Activated naive CD8-positive, alpha-beta T cell treated with anti-CD3 and anti-CD28 coated beads, Interleukin-2, amount 10 ng/mL, durations not matched to agents 7 days and 5 days (primary cell): ENCODE data around the gene BOD1L1. TPM values are rescaled to one million over a fixed set of nuclear protein-coding genes. Genes with fewer than 3 reads are reported as not detected.

Experiments used
- ATAC-seq: fragments of 150-1000 bp; cut with Tn5 transposase; one replicate; pipeline ENCODE4 v1.10.0; 2021; ENCODE audit warnings: low read depth, moderate library complexity
- POLR2A ChIA-PET: fragments of 350-600 bp; sonication (Branson Sonifier 250); formaldehyde crosslinking; loops from one replicate; lab custom pipeline; 2021; ENCODE audit warnings: antibody characterized with exemption; lab: Charles Lee
- DNase-seq: peaks from one replicate; pipeline ENCODE4 v3.0.0; 2021
- H3K27ac Mint-ChIP-seq: one replicate; pipeline ENCODE4 v1.8.0; 2022; ENCODE audit warnings: mild to moderate bottlenecking, mixed read lengths
- H3K27me3 Mint-ChIP-seq: one replicate; pipeline ENCODE4 v1.8.0; 2022; ENCODE audit warnings: mild to moderate bottlenecking, moderate library complexity, mixed read lengths
- H3K36me3 Mint-ChIP-seq: one replicate; pipeline ENCODE4 v1.8.0; 2021; ENCODE audit warnings: mild to moderate bottlenecking, mixed read lengths
- H3K4me1 Mint-ChIP-seq: one replicate; pipeline ENCODE4 v1.8.0; 2021; ENCODE audit warnings: mixed read lengths
- H3K4me3 Mint-ChIP-seq: one replicate; pipeline ENCODE4 v1.8.0; 2022; ENCODE audit warnings: mild to moderate bottlenecking, moderate library complexity, mixed read lengths
- H3K9me3 Mint-ChIP-seq: one replicate; pipeline ENCODE4 v1.8.0; 2021; ENCODE audit warnings: mixed read lengths
- total RNA-seq, 2 experiments: library from RNA; stranded (reverse); gene quantifications; one replicate each; pipeline ENCODE4 v1.2.3, GENCODE V29; 2021

BOD1L1 gene
- total RNA-seq, 2 experiments from 2014 or later, result 50.6 to 52.5 TPM

DNA sequence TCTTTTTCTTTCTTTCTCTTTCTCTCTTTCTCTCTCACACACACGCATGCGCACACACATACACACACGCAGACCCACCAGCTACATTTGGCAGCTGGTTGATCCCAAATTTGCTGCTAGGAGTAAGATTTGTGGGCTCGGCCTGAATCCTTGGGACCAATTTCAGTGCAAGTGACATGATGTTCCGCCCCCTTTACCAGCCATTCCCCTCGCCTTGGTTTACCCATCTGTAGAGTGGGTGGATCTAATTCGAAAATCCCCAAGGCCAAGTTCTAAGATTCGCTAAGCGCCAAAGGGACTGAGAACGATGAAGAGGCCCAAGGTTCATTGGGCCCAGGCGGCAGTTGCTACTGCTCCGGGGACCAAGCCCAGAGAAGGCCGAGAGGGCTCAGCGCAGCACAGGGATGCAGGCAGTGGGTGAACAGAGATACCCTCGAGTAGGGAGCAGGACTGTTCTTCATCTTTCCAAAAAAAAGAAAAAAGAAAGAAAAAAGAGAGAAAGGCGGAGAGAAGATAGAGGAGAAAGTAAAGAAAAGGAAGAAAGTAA lies 89.0 kb downstream of the BOD1L1 start:
- Mint-ChIP-seq H3K4me1 (peaks cover 33% of the 10 kb centered on the region), H3K36me3 (peaks cover 4% of the 10 kb centered on the region), H3K9me3 (peaks cover 10% of the 10 kb centered on the region), H3K4me3 (peak overlapping the region; percentile 30), H3K27me3 (peaks cover 95% of the 10 kb centered on the region), H3K27ac (peak overlapping the region; percentile 71)
- ATAC-seq (no peak), DNase-seq (no peak)
- POLR2A ChIA-PET, result no interaction called here

DNA sequence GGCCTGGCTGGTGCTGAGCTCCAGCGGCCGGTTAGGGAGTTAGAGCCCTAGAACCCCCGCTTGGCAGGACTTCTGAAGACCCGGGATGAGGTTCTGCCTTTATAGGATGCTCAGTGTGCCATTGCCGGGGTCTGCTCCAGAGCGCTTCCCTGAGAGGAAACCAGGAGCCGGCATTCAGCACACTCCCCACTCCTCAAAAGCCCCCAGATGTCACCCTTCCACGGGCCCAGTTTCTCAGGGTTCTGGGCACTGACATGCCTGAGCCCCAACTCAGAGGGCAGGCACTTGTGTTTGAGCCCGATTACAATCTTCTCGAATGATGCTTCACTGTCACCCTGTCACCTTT lies 89.7 kb downstream of the BOD1L1 start:
- H3K4me3 Mint-ChIP-seq, result no peak overlapping the region
- ATAC-seq (no peak), DNase-seq (no peak)
- POLR2A ChIA-PET, result interaction anchor here (1.0 kb wide), 1 partner anchor 16 kb away, joined by 3 read pairs; no protein-coding TSS in a partner anchor
- H3K9me3 Mint-ChIP-seq, result peaks cover 10% of the 10 kb centered on the region
- no peak overlapping the region for H3K27ac Mint-ChIP-seq
- H3K4me1 Mint-ChIP-seq, result peaks cover 33% of the 10 kb centered on the region
- H3K27me3 Mint-ChIP-seq, result peaks cover 95% of the 10 kb centered on the region
- peaks cover 4% of the 10 kb centered on the region for H3K36me3 Mint-ChIP-seq

DNA sequence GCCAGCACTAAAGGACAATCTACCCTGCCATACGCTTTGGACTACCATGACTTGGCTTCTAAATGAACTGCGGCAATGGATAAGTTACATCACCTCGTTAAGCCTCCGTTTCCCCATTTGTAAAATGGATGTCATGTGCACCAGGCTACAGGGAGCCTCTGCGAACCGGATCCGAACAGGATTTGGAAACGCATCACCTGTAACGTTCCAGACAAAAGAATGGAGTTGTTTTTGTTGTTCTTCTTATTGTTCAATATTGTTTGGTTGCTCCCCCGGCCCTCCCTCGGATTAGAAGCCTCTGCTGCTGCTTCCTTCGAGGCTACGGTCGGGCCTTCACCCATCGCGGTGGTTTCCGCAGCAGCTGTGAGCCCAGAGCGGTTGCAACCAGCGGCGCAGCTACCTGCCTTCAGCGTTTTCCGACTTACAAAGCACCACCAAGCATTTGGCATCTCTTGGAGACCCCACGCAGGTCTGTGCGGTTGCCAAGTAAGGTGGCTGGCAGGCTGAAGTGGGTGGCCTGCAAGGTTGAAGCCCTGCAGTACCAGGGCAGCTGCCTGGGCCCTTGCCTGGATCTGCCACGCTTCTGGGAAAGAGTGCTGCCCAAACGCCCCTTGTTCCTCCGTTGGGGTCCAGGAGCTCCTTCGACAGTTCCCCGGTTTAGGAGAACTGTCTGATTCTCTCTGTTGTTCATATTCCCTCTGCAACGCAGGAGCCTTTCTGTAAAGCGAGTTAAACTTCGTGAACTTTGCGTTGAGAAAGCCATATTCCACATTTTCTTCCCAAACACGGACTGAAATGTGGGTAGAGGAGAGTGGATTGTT lies 90.3 kb downstream of the BOD1L1 start:
- Mint-ChIP-seq H3K4me3 (peak overlapping the region; percentile 35), H3K27ac (peak overlapping the region; percentile 60), H3K4me1 (peaks cover 32% of the 10 kb centered on the region), H3K9me3 (peaks cover 10% of the 10 kb centered on the region), H3K36me3 (peaks cover 4% of the 10 kb centered on the region), H3K27me3 (peaks cover 96% of the 10 kb centered on the region)
- POLR2A ChIA-PET, result interaction anchor here (1.0 kb wide), 1 partner anchor 15 kb away, joined by 3 read pairs; no protein-coding TSS in a partner anchor
- ATAC-seq (peak; percentile 47), DNase-seq (peak; percentile 61)

DNA sequence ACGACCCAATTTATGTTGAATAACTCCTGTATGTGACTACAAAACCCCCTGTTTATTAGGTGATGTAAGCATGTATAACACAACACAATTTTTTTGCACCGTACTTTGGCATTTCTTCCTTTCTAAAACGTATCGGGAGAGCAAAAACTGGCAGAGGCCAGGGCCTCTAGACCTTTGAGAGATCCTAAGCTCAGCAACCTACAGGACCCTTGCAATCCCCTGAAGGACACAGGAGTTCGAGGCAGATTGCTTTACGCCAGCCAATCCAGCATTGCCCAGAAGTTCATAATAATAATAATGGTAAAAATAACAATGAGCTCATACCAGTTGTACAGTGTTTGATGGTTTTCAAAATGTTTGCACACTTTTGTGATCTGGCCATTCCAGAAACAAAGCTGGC lies 90.9 kb downstream of the BOD1L1 start:
- H3K4me3 Mint-ChIP-seq, result no peak overlapping the region
- DNase-seq (no peak), ATAC-seq (no peak)
- H3K36me3 Mint-ChIP-seq, result peaks cover 4% of the 10 kb centered on the region
- peaks cover 96% of the 10 kb centered on the region for H3K27me3 Mint-ChIP-seq
- peaks cover 10% of the 10 kb centered on the region for H3K9me3 Mint-ChIP-seq
- peak overlapping the region; percentile 33 for H3K27ac Mint-ChIP-seq
- H3K4me1 Mint-ChIP-seq, result peaks cover 32% of the 10 kb centered on the region
- POLR2A ChIA-PET, result interaction anchor here (1.0 kb wide), 1 partner anchor 15 kb away, joined by 3 read pairs; no protein-coding TSS in a partner anchor

DNA sequence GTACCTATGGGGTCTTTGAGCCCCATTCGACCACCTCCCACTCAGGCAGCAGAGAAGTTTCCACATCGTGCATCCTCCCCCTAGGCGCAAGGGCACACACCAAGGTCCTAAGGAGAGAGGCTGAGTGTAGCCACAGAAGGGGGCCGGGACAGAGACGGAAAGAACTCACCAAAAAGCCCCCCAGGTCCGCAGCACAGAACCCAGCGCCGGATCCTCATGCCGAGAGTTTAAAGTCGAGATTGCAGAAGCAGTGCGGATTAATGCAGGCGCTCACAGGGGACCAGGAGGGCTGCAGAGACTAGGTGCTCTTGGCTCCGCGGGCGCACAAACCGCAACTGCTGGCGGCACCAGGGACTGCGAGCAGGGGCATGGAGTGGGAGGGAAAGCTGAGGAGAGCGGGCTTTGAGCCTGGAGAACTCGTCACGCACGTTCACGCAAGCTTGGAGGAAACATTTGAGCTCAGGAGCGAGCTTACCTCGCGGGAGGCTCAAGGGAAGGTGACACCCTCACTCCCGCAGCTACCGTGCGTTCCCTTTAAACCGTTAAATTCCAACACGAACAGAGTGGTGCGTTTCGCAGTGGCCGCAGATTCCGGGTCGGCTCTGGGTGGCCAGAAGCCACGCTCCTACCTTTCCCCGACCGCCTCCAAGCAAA lies 91.7 kb downstream of the BOD1L1 start:
- Mint-ChIP-seq H3K9me3 (peaks cover 10% of the 10 kb centered on the region), H3K27me3 (peaks cover 96% of the 10 kb centered on the region), H3K4me1 (peaks cover 35% of the 10 kb centered on the region), H3K4me3 (no peak overlapping the region), H3K36me3 (peaks cover 4% of the 10 kb centered on the region), H3K27ac (peak overlapping the region; percentile 25)
- DNase-seq, result peak; percentile 37
- POLR2A ChIA-PET, result no interaction called here
- ATAC-seq, result no peak

DNA sequence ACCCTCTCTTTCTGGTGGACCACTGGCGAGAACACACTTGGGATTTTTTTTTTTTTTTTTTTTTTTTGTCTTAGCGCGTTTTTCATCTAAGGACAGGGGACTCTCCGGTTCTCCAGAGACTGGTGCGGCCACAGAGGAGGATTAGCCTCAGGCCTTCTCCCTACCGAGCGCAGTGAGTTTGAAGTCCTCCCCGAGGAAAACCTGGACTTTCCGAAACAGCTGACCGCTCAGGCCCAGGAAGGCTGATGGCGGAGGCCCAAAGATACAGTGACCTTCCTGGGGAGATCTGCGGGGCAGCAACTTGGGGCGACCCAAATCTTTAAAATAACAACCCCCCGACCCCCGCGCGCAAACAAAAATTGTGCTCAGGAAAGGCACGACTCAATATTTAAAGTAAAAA lies 92.4 kb downstream of the BOD1L1 start:
- POLR2A ChIA-PET, result interaction anchor here (1.0 kb wide), 1 partner anchor 9 kb away, joined by 3 read pairs; the partner anchor contains the start of gene NKX3-2
- ATAC-seq (no peak), DNase-seq (no peak)
- Mint-ChIP-seq H3K4me3 (no peak overlapping the region), H3K9me3 (peaks cover 10% of the 10 kb centered on the region), H3K27me3 (peaks cover 96% of the 10 kb centered on the region), H3K4me1 (peaks cover 32% of the 10 kb centered on the region), H3K36me3 (peaks cover 4% of the 10 kb centered on the region), H3K27ac (no peak overlapping the region)

DNA sequence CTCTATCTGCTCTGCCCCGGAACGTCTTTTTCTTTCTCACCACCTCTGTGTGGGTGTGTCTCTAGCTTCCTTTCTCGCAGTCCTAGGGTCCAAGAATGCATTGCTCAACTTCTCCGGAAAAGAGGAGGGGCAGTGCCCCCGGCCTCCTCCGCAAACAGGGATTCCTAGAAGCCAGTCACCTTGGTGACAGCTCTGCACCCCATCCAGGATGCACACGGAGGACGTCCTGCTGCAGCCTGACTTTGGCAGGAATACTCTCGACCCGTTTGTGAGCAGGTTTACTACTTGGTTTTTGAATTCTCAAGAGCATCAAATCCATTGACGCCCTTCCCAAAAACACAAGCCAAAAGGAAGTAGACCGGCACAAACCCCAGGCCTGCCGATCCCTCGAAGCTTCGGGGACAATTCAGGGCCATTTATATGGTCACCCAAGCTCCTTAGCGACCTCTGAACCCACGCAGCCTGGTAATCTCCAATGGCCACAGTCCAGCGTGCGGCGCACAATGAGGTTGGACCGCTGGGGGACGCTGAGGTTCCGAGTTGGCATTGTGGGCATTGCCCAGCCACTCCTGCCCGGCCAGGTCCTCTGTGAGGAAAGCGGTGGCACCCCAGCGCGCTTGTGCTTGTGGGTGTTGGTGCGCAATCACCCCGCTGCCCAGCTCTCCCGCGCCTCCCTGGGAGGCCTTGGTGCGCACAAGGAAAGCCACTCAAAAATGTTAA lies 93.0 kb downstream of the BOD1L1 start:
- Mint-ChIP-seq H3K27me3 (peaks cover 96% of the 10 kb centered on the region), H3K36me3 (peaks cover 4% of the 10 kb centered on the region), H3K4me1 (peaks cover 28% of the 10 kb centered on the region), H3K4me3 (no peak overlapping the region), H3K9me3 (peaks cover 10% of the 10 kb centered on the region), H3K27ac (peak overlapping the region; percentile 42)
- ATAC-seq (no peak), DNase-seq (no peak)
- POLR2A ChIA-PET, result interaction anchor here (1.0 kb wide), 1 partner anchor 9 kb away, joined by 3 read pairs; the partner anchor contains the start of gene NKX3-2

DNA sequence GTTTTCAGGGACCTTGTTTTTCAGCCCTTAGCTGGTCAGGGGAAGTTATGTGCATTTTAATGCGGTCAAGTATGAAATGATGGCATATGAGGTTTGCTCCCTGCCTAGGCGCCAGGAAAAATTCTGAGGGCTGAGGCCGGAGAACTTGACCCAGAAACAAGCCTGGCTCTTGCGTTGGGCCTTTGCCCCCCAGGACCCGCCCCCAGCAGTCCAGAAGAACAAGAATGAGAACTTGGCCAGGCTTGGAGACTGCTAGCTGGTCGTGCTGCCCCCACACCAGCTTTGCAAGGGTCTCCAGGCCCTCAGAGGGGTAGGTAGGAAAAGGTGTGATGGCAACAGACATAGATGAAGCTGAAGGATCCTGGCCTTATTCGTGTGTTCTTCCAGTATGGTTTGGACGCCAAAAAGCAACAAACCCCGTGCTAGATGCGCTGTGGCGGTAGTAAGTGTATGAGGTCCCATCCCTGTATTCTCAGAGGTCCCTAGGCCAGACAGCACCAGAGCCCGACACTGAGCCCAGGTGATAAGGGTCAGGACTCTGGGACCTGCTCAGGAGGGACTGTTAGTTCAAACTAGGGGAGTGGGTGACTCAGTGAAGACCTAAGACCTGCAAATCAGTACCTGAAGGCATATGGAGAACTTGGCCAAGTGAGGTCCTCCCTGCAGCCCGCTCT lies 93.7 kb downstream of the BOD1L1 start:
- peaks cover 25% of the 10 kb centered on the region for H3K4me1 Mint-ChIP-seq
- peaks cover 5% of the 10 kb centered on the region for H3K36me3 Mint-ChIP-seq
- peak overlapping the region; percentile 42 for H3K27ac Mint-ChIP-seq
- POLR2A ChIA-PET, result no interaction called here
- H3K9me3 Mint-ChIP-seq, result peaks cover 12% of the 10 kb centered on the region
- no peak overlapping the region for H3K4me3 Mint-ChIP-seq
- DNase-seq (no peak), ATAC-seq (no peak)
- peaks cover 96% of the 10 kb centered on the region for H3K27me3 Mint-ChIP-seq

DNA sequence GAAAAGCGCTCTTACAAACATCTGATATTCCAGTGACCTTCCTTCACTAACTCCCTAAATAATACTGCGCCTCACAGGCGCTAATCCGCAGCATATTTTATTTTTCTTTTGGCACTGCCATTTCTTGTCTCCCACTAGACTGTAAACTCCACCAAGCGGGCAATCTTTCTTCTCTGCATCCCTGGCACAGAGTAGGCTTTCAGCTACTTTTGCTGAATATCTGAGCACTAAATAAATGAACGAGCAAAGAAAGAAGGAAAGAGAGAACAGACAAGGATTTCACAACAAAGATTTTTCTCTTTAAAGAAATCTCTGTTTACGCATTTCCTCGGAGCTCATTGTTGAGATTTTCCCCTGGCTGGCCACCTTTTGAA lies 95.9 kb downstream of the BOD1L1 start:
- Mint-ChIP-seq H3K4me3 (no peak overlapping the region), H3K36me3 (peaks cover 4% of the 10 kb centered on the region), H3K9me3 (peaks cover 5% of the 10 kb centered on the region), H3K27me3 (peaks cover 92% of the 10 kb centered on the region), H3K27ac (no peak overlapping the region), H3K4me1 (peaks cover 26% of the 10 kb centered on the region)
- POLR2A ChIA-PET, result interaction anchor here (1.2 kb wide), 1 partner anchor 10 kb away, joined by 3 read pairs; no protein-coding TSS in a partner anchor
- ATAC-seq (no peak), DNase-seq (no peak)

DNA sequence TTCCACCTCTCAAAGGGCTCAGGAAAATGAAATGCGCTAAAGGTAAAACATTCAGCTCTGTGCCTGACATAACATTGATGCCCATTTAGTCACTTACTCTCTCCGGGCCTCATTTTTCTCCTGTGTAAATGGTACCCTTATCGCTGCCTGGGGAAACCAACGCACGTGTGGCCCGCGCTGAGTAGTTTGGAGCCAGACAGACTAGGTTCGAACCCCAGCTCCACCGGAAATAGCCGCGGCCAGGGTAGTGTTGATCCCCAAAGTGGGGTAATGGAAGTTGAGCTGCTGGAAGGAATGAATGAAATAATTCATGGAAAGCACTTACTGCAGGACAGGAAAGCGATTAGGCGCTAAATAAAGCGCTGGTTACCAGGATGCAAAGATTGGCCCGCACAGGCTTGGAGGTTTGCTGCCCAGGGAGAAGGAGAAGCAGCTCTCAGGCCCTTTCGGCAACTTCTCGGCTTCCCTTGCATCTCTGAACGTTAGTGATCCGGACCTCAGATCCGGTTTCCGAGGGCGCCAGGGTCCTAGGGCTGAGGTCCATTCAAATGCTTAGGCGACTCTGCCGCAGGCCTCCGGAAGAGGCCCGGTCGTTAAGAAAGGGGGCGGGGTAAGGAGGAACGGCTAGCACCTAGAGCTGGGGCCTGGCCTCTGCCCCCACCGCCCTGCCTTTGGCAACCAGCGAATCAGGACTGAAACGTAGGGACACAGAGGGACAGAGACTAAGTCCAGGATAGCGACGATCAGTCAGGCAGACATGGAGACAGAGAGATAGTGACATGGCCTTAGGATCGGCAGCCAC lies 96.5 kb downstream of the BOD1L1 start:
- Mint-ChIP-seq H3K27ac (no peak overlapping the region), H3K9me3 (peaks cover 5% of the 10 kb centered on the region), H3K36me3 (peaks cover 2% of the 10 kb centered on the region), H3K27me3 (peaks cover 91% of the 10 kb centered on the region), H3K4me1 (peaks cover 24% of the 10 kb centered on the region), H3K4me3 (no peak overlapping the region)
- DNase-seq (peak; percentile 36), ATAC-seq (no peak)
- POLR2A ChIA-PET, result interaction anchor here (1.2 kb wide), 1 partner anchor 11 kb away, joined by 3 read pairs; no protein-coding TSS in a partner anchor

DNA sequence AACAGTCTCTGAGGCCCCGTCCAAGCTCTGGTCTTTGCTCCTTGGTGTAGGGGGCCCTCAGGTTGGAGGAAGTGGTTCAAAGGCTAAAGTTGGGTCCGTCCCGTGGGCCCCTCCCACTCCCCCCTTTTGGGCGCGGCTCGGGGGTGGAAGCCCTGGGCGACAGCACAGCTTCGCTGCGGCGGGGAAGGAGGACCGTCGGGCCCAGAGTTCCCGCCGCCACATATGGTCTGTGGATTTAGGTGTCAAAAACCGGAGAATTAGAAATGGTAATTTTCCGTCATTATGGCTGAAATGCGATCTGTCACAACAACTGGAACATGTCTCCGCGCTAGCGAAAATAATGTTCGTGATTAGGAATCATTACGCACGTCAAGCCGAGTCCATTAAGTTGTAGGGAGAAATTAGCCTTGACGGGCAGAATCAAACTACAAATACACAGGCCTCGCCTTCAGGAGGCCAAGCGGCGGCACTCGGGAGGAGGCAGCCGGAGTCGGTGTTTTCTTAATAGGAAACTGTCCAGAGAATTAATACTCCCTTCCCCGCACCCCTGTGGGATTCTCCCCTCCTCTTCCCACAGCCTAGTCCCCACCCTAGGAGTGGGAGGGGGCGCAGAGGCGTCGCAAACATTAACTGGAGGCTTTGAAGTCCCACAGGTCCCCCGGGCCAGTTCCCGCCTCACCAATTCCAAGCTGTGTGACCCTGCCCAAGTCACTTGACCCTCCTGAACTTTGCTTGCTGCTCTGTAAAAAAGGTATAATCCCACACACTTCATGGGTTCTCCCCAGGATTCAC lies 98.2 kb downstream of the BOD1L1 start:
- POLR2A ChIA-PET, result no interaction called here
- DNase-seq (no peak), ATAC-seq (no peak)
- Mint-ChIP-seq H3K4me3 (peak overlapping the region; percentile 50), H3K27ac (peak overlapping the region; percentile 70), H3K9me3 (peaks cover 9% of the 10 kb centered on the region), H3K36me3 (peaks cover 2% of the 10 kb centered on the region), H3K4me1 (peaks cover 23% of the 10 kb centered on the region), H3K27me3 (peaks cover 91% of the 10 kb centered on the region)
